HEK293 (cell line): Measurements from ENCODE around the gene KRTAP5-7.

Experiments used
- CTCF ChIP-seq: fragments of 450-650 bp; formaldehyde crosslinking; IDR thresholded peaks from 2 replicates; pipeline ENCODE4 v1.5.1; 2016; ENCODE audit warnings: missing biosample characterization, missing genetic modification characterization
- ZNF16 ChIP-seq: fragments of 450-650 bp; formaldehyde crosslinking; IDR thresholded peaks from 2 replicates; pipeline ENCODE4 v1.5.1; 2016; ENCODE audit warnings: low read depth, missing biosample characterization, missing genetic modification characterization
- ZNF335 ChIP-seq: fragments of 450-650 bp; formaldehyde crosslinking; conservative IDR thresholded peaks from 2 replicates; pipeline ENCODE4 v1.5.1; 2016; ENCODE audit warnings: missing biosample characterization, missing genetic modification characterization
- ZNF561 ChIP-seq: fragments of 450-650 bp; IDR thresholded peaks from 2 replicates; pipeline ENCODE4 v1.5.1; 2018; ENCODE audit warnings: missing biosample characterization, missing genetic modification characterization, borderline replicate concordance
- TF ChIP-seq, protein P1 (sequence below): fragments of 450-650 bp; formaldehyde crosslinking; IDR thresholded peaks from 2 replicates; pipeline ENCODE4 v1.5.1; 2016; ENCODE audit warnings: missing biosample characterization, missing genetic modification characterization

GRCh38 chr11:71544525-71545214, 17.6 kb downstream of the KRTAP5-7 start:
- no peak for TF ChIP-seq ZNF561 (tag by site-specific recombination)
- TF ChIP-seq ZNF16, result no peak
- no peak for TF ChIP-seq CTCF (tag by site-specific recombination)
- TF ChIP-seq, protein P1, sequence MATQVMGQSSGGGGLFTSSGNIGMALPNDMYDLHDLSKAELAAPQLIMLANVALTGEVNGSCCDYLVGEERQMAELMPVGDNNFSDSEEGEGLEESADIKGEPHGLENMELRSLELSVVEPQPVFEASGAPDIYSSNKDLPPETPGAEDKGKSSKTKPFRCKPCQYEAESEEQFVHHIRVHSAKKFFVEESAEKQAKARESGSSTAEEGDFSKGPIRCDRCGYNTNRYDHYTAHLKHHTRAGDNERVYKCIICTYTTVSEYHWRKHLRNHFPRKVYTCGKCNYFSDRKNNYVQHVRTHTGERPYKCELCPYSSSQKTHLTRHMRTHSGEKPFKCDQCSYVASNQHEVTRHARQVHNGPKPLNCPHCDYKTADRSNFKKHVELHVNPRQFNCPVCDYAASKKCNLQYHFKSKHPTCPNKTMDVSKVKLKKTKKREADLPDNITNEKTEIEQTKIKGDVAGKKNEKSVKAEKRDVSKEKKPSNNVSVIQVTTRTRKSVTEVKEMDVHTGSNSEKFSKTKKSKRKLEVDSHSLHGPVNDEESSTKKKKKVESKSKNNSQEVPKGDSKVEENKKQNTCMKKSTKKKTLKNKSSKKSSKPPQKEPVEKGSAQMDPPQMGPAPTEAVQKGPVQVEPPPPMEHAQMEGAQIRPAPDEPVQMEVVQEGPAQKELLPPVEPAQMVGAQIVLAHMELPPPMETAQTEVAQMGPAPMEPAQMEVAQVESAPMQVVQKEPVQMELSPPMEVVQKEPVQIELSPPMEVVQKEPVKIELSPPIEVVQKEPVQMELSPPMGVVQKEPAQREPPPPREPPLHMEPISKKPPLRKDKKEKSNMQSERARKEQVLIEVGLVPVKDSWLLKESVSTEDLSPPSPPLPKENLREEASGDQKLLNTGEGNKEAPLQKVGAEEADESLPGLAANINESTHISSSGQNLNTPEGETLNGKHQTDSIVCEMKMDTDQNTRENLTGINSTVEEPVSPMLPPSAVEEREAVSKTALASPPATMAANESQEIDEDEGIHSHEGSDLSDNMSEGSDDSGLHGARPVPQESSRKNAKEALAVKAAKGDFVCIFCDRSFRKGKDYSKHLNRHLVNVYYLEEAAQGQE (tag by site-specific recombination), result no peak
- no peak for TF ChIP-seq ZNF335 (tag by site-specific recombination)
